Lung (tissue), 12 donors: ENCODE measurements around the gene RER1. TPM values are rescaled to one million over a fixed set of nuclear protein-coding genes. Genes with fewer than 3 reads are reported as not detected.

Experiments
- ATAC-seq: fragments of 200-7000 bp; cut with Tn5 transposase; one replicate; pipeline ENCODE4 v1.9.1; 2020; ENCODE audit warnings: moderate number of reproducible peaks; ENCODE audit not compliant: insufficient read depth, low FRiP score
- DNase-seq, 3 donors: peaks; one replicate each; pipeline ENCODE4 v3.0.0-alpha.2; 2013 to 2017
- H3K27ac ChIP-seq, 2 donors: one replicate each; pipeline ENCODE4 v1.5.1; 2013; ENCODE audit warnings: mild to moderate bottlenecking in 2 of 2, moderate library complexity in 2 of 2, control low read depth in 1 of 2, inconsistent platforms in 1 of 2, low read depth in 1 of 2, low read length in 1 of 2
- H3K27me3 ChIP-seq, 3 donors: one replicate each; pipeline ENCODE4 v1.5.1; 2013; ENCODE audit warnings: low read length in 2 of 3; ENCODE audit not compliant: control insufficient read depth in 3 of 3, insufficient read depth in 3 of 3
- H3K36me3 ChIP-seq, 4 donors: one replicate each; pipeline ENCODE4 v1.5.1; 2013; ENCODE audit warnings: low read length in 4 of 4, mild to moderate bottlenecking in 1 of 4, moderate library complexity in 1 of 4; ENCODE audit not compliant: control insufficient read depth in 4 of 4, insufficient read depth in 4 of 4
- H3K4me1 ChIP-seq, 5 donors: one replicate each; pipeline ENCODE4 v1.5.1; 2013; ENCODE audit warnings: low read length in 5 of 5, mild to moderate bottlenecking in 2 of 5, moderate library complexity in 1 of 5; ENCODE audit not compliant: control insufficient read depth in 5 of 5, insufficient read depth in 5 of 5
- H3K4me3 ChIP-seq: one replicate; pipeline ENCODE4 v1.5.1; 2013; ENCODE audit warnings: mild to moderate bottlenecking, control low read depth, moderate library complexity
- H3K9ac ChIP-seq, 2 donors: one replicate each; pipeline ENCODE4 v1.5.1; 2013; ENCODE audit warnings: low read length in 2 of 2, control low read depth in 1 of 2; ENCODE audit not compliant: insufficient read depth in 1 of 2
- H3K9me3 ChIP-seq, 4 donors: one replicate each; pipeline ENCODE4 v1.5.1; 2013; ENCODE audit warnings: low read length in 3 of 4, mild to moderate bottlenecking in 1 of 4, moderate library complexity in 1 of 4; ENCODE audit not compliant: control insufficient read depth in 4 of 4, insufficient read depth in 3 of 4
- CTCF ChIP-seq: IDR thresholded peaks from 2 replicates; pipeline ENCODE4 v1.5.1; 2012; ENCODE audit warnings: mild to moderate bottlenecking; ENCODE audit errors: control extremely low read depth, extremely low read depth
- WGBS, 2 donors: extraction: QIAGEN DNeasy Blood & Tissue Kit; methylation state at CpG; one replicate each; pipeline ENCODE4 v1.1.7; 2013; 5-methylcytosine and 5-hydroxymethylcytosine counted together
- polyA plus RNA-seq, 2 donors: library from polyadenylated mRNA; stranded (reverse); fragments of 200-250 nt; gene quantifications; one replicate each; pipeline ENCODE4 v1.2.1, GENCODE V29; 2013
- total RNA-seq, 2 donors: library from RNA; depleted of rRNA in 1 of 2; stranded (reverse); fragments of >200 nt in 1 of 2; gene quantifications; one replicate each; pipeline ENCODE4 v1.2.1, GENCODE V29; 2014 to 2021
- donor health status: control.
- donor health status: control.
- donor health status: Bipolar disorder and iron deficiency.
- donor health status: healthy.
- donor health status: DM: yes; HTN: yes; CAD: no.

Gene RER1
- total and polyA plus RNA-seq, 4 donors: 71.7 to 134 (median 87.9) TPM

- TF ChIP-seq CTCF: no peak
- ATAC-seq: no peak
- H3K27me3 ChIP-seq: no peaks in the 10 kb centered on the region
- no peaks in the 10 kb centered on the region for H3K9me3 ChIP-seq
- no peak overlapping the region for H3K4me3 ChIP-seq
- no peak overlapping the region for H3K27ac ChIP-seq
- peaks cover 10 to 33% (median 23%) of the 10 kb centered on the region in 4 donors for H3K36me3 ChIP-seq
- H3K9ac ChIP-seq: no peak overlapping the region
- WGBS, 2 donors: 94 to 96% methylated on average over 7 of the region's 7 CpGs
- no peak for DNase-seq
- peaks cover 0 to 22% (median 12%) of the 10 kb centered on the region in 5 donors for H3K4me1 ChIP-seq
Observed at GRCh38 chr1:2394220-2394619, 2.6 kb downstream of the RER1 start.

- no peaks in the 10 kb centered on the region for H3K9me3 ChIP-seq
- H3K4me1 ChIP-seq: peaks cover 0 to 22% (median 12%) of the 10 kb centered on the region in 5 donors
- peaks cover 10 to 38% (median 27%) of the 10 kb centered on the region in 4 donors for H3K36me3 ChIP-seq
- no peak for TF ChIP-seq CTCF
- WGBS, 2 donors: 86 to 92% methylated on average over 11 of the region's 11 CpGs
- H3K27me3 ChIP-seq: no peaks in the 10 kb centered on the region
- DNase-seq (no peak), ATAC-seq (no peak)
- no peak overlapping the region for H3K4me3 ChIP-seq
- H3K9ac ChIP-seq: no peak overlapping the region
- no peak overlapping the region for H3K27ac ChIP-seq
Observed at GRCh38 chr1:2394761-2395160, 3.1 kb downstream of the RER1 start.

- H3K9ac ChIP-seq: no peak overlapping the region
- ATAC-seq: no peak
- no peaks in the 10 kb centered on the region for H3K27me3 ChIP-seq
- no peaks in the 10 kb centered on the region for H3K9me3 ChIP-seq
- no peak overlapping the region for H3K27ac ChIP-seq
- H3K4me1 ChIP-seq: peaks cover 0 to 20% (median 12%) of the 10 kb centered on the region in 5 donors
- no peak for TF ChIP-seq CTCF
- DNase-seq: no peak
- WGBS, 2 donors: 95 to 97% methylated on average over 10 of the region's 10 CpGs
- H3K36me3 ChIP-seq: peaks cover 10 to 41% (median 29%) of the 10 kb centered on the region in 4 donors
- no peak overlapping the region for H3K4me3 ChIP-seq
Observed at GRCh38 chr1:2395245-2395644, 3.6 kb downstream of the RER1 start.

- no peak for ATAC-seq
- Histone ChIP-seq H3K27me3 (no peaks in the 10 kb centered on the region), H3K9ac (no peak overlapping the region), H3K27ac (no peak overlapping the region), H3K4me3 (no peak overlapping the region), H3K9me3 (no peaks in the 10 kb centered on the region), H3K4me1 (peaks cover 0 to 14% (median 12%) of the 10 kb centered on the region in 5 donors), H3K36me3 (peaks cover 10 to 49% (median 35%) of the 10 kb centered on the region in 4 donors)
- no peak for DNase-seq
- 84 to 90% methylated on average over 17 of the region's 17 CpGs for WGBS, 2 donors
- TF ChIP-seq CTCF: no peak
Observed at GRCh38 chr1:2396059-2396458, 4.4 kb downstream of the RER1 start.
